Measurements from ENCODE around the gene SLC8B1. TPM values are rescaled to one million over a fixed set of nuclear protein-coding genes. Genes with fewer than 3 reads are reported as not detected.

SLC8B1 gene
- total RNA-seq, 1 experiment from 2014 or later = 29.0 TPM

DNA sequence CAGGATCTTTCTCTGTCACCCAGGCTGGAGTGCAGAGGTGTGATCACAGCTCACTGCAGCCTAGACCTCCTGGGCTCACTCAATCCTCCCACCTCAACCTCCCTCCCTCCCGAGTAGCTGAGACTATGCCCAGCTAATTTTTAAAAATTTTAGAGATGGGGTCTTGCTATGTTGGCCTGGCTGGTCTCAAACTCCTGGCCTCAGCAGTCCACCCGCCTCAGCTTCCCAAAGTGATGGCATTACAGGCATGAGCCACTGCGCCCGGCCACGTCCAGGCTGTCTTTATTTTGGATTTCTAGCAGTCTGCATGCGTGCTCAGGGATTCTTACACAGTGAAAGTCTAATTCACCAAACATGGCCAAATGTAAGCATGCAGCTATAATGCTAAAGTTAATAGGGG, 17.8 kb downstream of the SLC8B1 start:
- ChIA-PET CTCF (no interaction called here), POLR2A (ENCODE audit: unreplicated experiment) (no interaction called here)
- Histone ChIP-seq H3F3A (ENCODE audit: insufficient read depth, low read depth) (peaks cover 12% of the 10 kb centered on the region), H3K27ac (no peak overlapping the region), H3K4me3 (no peak overlapping the region), H4K20me1 (ENCODE audit: insufficient read depth) (no peaks in the 10 kb centered on the region; the same call in none of the 2 replicates), H3K27me3 (ENCODE audit: insufficient read depth, low read depth) (no peaks in the 10 kb centered on the region), H2AFZ (no peak overlapping the region), H3K4me1 (replicated peaks; ENCODE audit: insufficient read depth) (peaks cover 4% of the 10 kb centered on the region; the same call in 1 of the 2 replicates), H3K79me2 (ENCODE audit: low read depth) (no peaks in the 10 kb centered on the region), H3K9me3 (ENCODE audit: insufficient read depth, low read depth) (no peaks in the 10 kb centered on the region), H3K4me2 (no peak overlapping the region), H3K9me2 (ENCODE audit: insufficient read depth) (no peaks in the 10 kb centered on the region), H3K36me3 (ENCODE audit: low read depth) (peaks cover 9% of the 10 kb centered on the region; the same call in 1 of the 2 replicates)
- TF ChIP-seq EZH2 (IDR thresholded peaks at IDR 0.05; ENCODE audit: low read depth) = no peak
- TF ChIP-seq, protein P1, sequence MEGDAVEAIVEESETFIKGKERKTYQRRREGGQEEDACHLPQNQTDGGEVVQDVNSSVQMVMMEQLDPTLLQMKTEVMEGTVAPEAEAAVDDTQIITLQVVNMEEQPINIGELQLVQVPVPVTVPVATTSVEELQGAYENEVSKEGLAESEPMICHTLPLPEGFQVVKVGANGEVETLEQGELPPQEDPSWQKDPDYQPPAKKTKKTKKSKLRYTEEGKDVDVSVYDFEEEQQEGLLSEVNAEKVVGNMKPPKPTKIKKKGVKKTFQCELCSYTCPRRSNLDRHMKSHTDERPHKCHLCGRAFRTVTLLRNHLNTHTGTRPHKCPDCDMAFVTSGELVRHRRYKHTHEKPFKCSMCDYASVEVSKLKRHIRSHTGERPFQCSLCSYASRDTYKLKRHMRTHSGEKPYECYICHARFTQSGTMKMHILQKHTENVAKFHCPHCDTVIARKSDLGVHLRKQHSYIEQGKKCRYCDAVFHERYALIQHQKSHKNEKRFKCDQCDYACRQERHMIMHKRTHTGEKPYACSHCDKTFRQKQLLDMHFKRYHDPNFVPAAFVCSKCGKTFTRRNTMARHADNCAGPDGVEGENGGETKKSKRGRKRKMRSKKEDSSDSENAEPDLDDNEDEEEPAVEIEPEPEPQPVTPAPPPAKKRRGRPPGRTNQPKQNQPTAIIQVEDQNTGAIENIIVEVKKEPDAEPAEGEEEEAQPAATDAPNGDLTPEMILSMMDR (conservative IDR thresholded peaks at IDR 0.05) = no peak
- DNase-seq = no peak
- BruUV-seq (replicated peaks) = TSS peak; percentile 6
- intact Hi-C loops (cut with micrococcal nuclease; ENCODE audit: unreplicated experiment) = no loop called here

DNA sequence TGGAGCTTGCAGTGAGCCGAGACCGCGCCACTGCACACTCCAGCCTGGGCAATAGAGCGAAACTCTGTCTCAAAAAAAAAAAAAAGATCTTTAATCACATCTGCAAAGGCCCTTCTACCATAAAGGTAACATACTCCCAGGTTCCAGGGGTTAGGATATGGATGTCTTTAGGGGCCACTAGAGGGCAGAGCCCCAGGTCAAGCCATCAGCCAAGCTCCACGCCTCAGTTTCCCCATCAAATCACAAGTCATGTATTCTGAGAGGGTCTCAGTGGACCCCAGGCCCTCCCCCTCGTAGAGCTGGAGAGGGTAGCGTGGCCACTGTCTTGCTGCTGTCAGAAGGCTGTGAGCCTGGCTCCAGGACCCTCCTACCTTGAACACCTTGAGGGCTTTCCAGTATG, 18.8 kb downstream of the SLC8B1 start:
- Histone ChIP-seq H3K4me1 (replicated peaks; ENCODE audit: insufficient read depth) (no peaks in the 10 kb centered on the region), H3K79me2 (ENCODE audit: low read depth) (no peaks in the 10 kb centered on the region), H3K4me3 (no peak overlapping the region), H4K20me1 (ENCODE audit: insufficient read depth) (no peaks in the 10 kb centered on the region; the same call in none of the 2 replicates), H3K4me2 (no peak overlapping the region), H3K36me3 (ENCODE audit: low read depth) (peaks cover 9% of the 10 kb centered on the region; the same call in 1 of the 2 replicates), H3K27ac (no peak overlapping the region), H3K9me2 (ENCODE audit: insufficient read depth) (no peaks in the 10 kb centered on the region), H2AFZ (no peak overlapping the region), H3K27me3 (ENCODE audit: insufficient read depth, low read depth) (no peaks in the 10 kb centered on the region), H3F3A (ENCODE audit: insufficient read depth, low read depth) (peaks cover 8% of the 10 kb centered on the region), H3K9me3 (ENCODE audit: insufficient read depth, low read depth) (no peaks in the 10 kb centered on the region)
- intact Hi-C loops (cut with micrococcal nuclease; ENCODE audit: unreplicated experiment) = no loop called here
- BruUV-seq (replicated peaks) = no TSS peak
- no peak for TF ChIP-seq EZH2 (IDR thresholded peaks at IDR 0.05; ENCODE audit: low read depth)
- TF ChIP-seq, protein P1 (conservative IDR thresholded peaks at IDR 0.05) = peak; percentile 30; the same call in 1 of the 2 replicates
- ChIA-PET POLR2A (ENCODE audit: unreplicated experiment) (no interaction called here), CTCF (no interaction called here)
- no peak for DNase-seq

DNA sequence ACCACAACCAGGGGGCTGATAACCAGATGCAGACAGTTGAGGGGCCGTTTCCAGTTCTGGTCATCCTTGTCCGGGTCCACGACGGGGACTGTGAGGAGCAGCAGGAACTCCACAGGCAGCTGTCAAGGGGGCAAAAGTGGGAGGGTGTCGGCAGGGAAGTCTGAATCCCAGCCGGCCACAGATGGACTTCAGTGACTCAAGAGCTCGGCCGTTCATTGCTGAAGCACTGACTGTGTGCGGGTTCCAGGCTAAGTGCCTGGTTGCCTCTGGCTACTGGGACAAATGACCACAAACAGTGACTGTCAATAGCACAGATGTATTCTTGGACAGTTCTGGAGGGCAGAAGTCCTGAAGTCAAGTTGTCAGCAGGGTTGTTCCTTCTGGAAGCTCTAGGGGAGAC, 19.6 kb downstream of the SLC8B1 start:
- DNase-seq = no peak
- ChIA-PET CTCF (no interaction called here), POLR2A (ENCODE audit: unreplicated experiment) (no interaction called here)
- no peak for TF ChIP-seq EZH2 (IDR thresholded peaks at IDR 0.05; ENCODE audit: low read depth)
- TF ChIP-seq, protein P1 (conservative IDR thresholded peaks at IDR 0.05) = no peak
- Histone ChIP-seq H3K4me2 (no peak overlapping the region), H3K36me3 (ENCODE audit: low read depth) (peaks cover 9% of the 10 kb centered on the region; the same call in 1 of the 2 replicates), H3K4me1 (replicated peaks; ENCODE audit: insufficient read depth) (no peaks in the 10 kb centered on the region), H3K4me3 (no peak overlapping the region), H3K9me3 (ENCODE audit: insufficient read depth, low read depth) (no peaks in the 10 kb centered on the region), H3F3A (ENCODE audit: insufficient read depth, low read depth) (peaks cover 8% of the 10 kb centered on the region), H3K9me2 (ENCODE audit: insufficient read depth) (no peaks in the 10 kb centered on the region), H4K20me1 (ENCODE audit: insufficient read depth) (no peaks in the 10 kb centered on the region; the same call in none of the 2 replicates), H3K79me2 (ENCODE audit: low read depth) (no peaks in the 10 kb centered on the region), H3K27me3 (ENCODE audit: insufficient read depth, low read depth) (no peaks in the 10 kb centered on the region), H3K27ac (no peak overlapping the region), H2AFZ (no peak overlapping the region)
- intact Hi-C loops (cut with micrococcal nuclease; ENCODE audit: unreplicated experiment) = no loop called here
- BruUV-seq (replicated peaks) = no TSS peak
